Mesendoderm (in vitro differentiated cells): ENCODE results near the gene TENM4.

Experiments used
- DNase-seq: peaks from one replicate; pipeline ENCODE4 v3.0.0; 2013
- H2AK5ac ChIP-seq: 2 replicates; pipeline ENCODE4 v1.6.1; 2013; ENCODE audit warnings: low read length, inconsistent platforms
- H2BK120ac ChIP-seq: 2 replicates; pipeline ENCODE4 v1.6.1; 2013; ENCODE audit warnings: low read depth, mild to moderate bottlenecking, low read length, moderate library complexity, mixed read lengths
- H2BK15ac ChIP-seq: replicated peaks from 2 replicates; pipeline ENCODE4 v1.6.1; 2013; ENCODE audit warnings: low read depth, mild to moderate bottlenecking, moderate library complexity
- H2BK5ac ChIP-seq: 2 replicates; pipeline ENCODE4 v1.6.1; 2013; ENCODE audit warnings: low read length, inconsistent platforms
- H3K18ac ChIP-seq: 2 replicates; pipeline ENCODE4 v1.6.1; 2013; ENCODE audit warnings: mild to moderate bottlenecking, low read length, mixed read lengths
- H3K23ac ChIP-seq: one replicate; pipeline ENCODE4 v1.6.1; 2013; ENCODE audit warnings: low read length
- H3K27ac ChIP-seq: 2 replicates; pipeline ENCODE4 v1.5.1; 2013; ENCODE audit warnings: low read depth, mild to moderate bottlenecking, inconsistent platforms, low read length, moderate library complexity
- H3K27me3 ChIP-seq: 2 replicates; pipeline ENCODE4 v1.6.1; 2013; ENCODE audit warnings: low read length, control low read depth, mild to moderate bottlenecking, inconsistent platforms; ENCODE audit not compliant: insufficient read depth, poor library complexity
- H3K36me3 ChIP-seq: 2 replicates; pipeline ENCODE4 v1.6.1; 2013; ENCODE audit warnings: low read length, inconsistent platforms; ENCODE audit not compliant: control insufficient read depth, insufficient read depth
- H3K4ac ChIP-seq: one replicate; pipeline ENCODE4 v1.6.1; 2013; ENCODE audit warnings: low read depth, mild to moderate bottlenecking, low read length, moderate library complexity
- H3K4me1 ChIP-seq: 2 replicates; pipeline ENCODE4 v1.6.1; 2013; ENCODE audit warnings: low read depth, low read length, inconsistent platforms; ENCODE audit not compliant: control insufficient read depth
- H3K4me2 ChIP-seq: 2 replicates; pipeline ENCODE4 v1.6.1; 2013; ENCODE audit warnings: low read length
- H3K4me3 ChIP-seq: 2 replicates; pipeline ENCODE4 v1.5.1; 2013; ENCODE audit warnings: mild to moderate bottlenecking, low read length
- H3K56ac ChIP-seq: one replicate; pipeline ENCODE4 v1.6.1; 2013; ENCODE audit warnings: low read length
- H3K79me1 ChIP-seq: 2 replicates; pipeline ENCODE4 v1.6.1; 2013; ENCODE audit warnings: low read length, inconsistent platforms
- H3K79me2 ChIP-seq: 2 replicates; pipeline ENCODE4 v1.6.1; 2013; ENCODE audit warnings: mild to moderate bottlenecking, low read length; ENCODE audit not compliant: control insufficient read depth, insufficient read depth
- H3K9ac ChIP-seq: 2 replicates; pipeline ENCODE4 v1.6.1; 2013; ENCODE audit warnings: low read length, inconsistent platforms
- H4K5ac ChIP-seq: one replicate; pipeline ENCODE4 v1.6.1; 2013; ENCODE audit warnings: low read length
- H4K8ac ChIP-seq: one replicate; pipeline ENCODE4 v1.6.1; 2013; ENCODE audit warnings: low read depth, mild to moderate bottlenecking, control low read depth, low read length, moderate library complexity
- WGBS: extraction: QIAGEN DNeasy Blood & Tissue Kit; methylation state at CpG from one replicate; pipeline ENCODE4 v1.1.7; 2013; ENCODE audit warnings: low lambda C conversion rate, missing lambda C conversion rate; ENCODE audit not compliant: insufficient coverage; ENCODE audit errors: extremely low coverage; 5-methylcytosine and 5-hydroxymethylcytosine counted together

TENM4 gene

GRCh38 chr11:79147011-79147410 is 293.8 kb downstream of the TENM4 start:
- Histone ChIP-seq H3K9ac (no peak overlapping the region), H4K8ac (no peak overlapping the region), H3K79me1 (no peaks in the 10 kb centered on the region), H4K5ac (no peak overlapping the region), H3K56ac (no peak overlapping the region), H2BK120ac (no peak overlapping the region), H3K27me3 (no peaks in the 10 kb centered on the region), H3K4me2 (no peak overlapping the region), H2BK15ac (no peak overlapping the region), H2AK5ac (no peak overlapping the region), H3K4me1 (no peaks in the 10 kb centered on the region), H3K27ac (no peak overlapping the region), H3K23ac (no peak overlapping the region), H3K4ac (no peak overlapping the region), H3K36me3 (no peaks in the 10 kb centered on the region), H3K4me3 (no peak overlapping the region), H2BK5ac (no peak overlapping the region), H3K79me2 (no peaks in the 10 kb centered on the region), H3K18ac (no peak overlapping the region)
- WGBS, result no CpG with 5 or more reads among the region's 4 CpGs
- no peak for DNase-seq

- Histone ChIP-seq H3K4ac (no peak overlapping the region), H3K27me3 (no peaks in the 10 kb centered on the region), H2BK120ac (no peak overlapping the region), H3K4me3 (no peak overlapping the region), H4K8ac (no peak overlapping the region), H4K5ac (no peak overlapping the region), H3K4me2 (no peak overlapping the region), H3K9ac (no peak overlapping the region), H2BK5ac (no peak overlapping the region), H3K56ac (no peak overlapping the region), H3K18ac (no peak overlapping the region), H3K79me1 (no peaks in the 10 kb centered on the region), H2BK15ac (no peak overlapping the region), H3K36me3 (no peaks in the 10 kb centered on the region), H3K23ac (no peak overlapping the region), H2AK5ac (no peak overlapping the region), H3K79me2 (no peaks in the 10 kb centered on the region), H3K4me1 (no peaks in the 10 kb centered on the region), H3K27ac (no peak overlapping the region)
- peak; percentile 27 for DNase-seq
- WGBS, result no CpG with 5 or more reads among the region's 4 CpGs
These were observed 300.9 kb downstream of the TENM4 start for GRCh38 chr11:79139900-79140299.

GRCh38 chr11:79129702-79130101 is 311.1 kb downstream of the TENM4 start:
- no peak overlapping the region for H2AK5ac ChIP-seq
- WGBS, result no CpG with 5 or more reads among the region's 4 CpGs
- no peak overlapping the region for H4K5ac ChIP-seq

GRCh38 chr11:79128291-79128690 is 312.5 kb downstream of the TENM4 start:
- H2BK120ac ChIP-seq, result no peak overlapping the region
- H3K4ac ChIP-seq, result no peak overlapping the region
- H3K4me2 ChIP-seq, result no peak overlapping the region
- H3K79me2 ChIP-seq, result no peaks in the 10 kb centered on the region
- WGBS, result no CpG with 5 or more reads among the region's 3 CpGs
- no peak overlapping the region for H3K9ac ChIP-seq
- H3K27ac ChIP-seq, result no peak overlapping the region
- no peak for DNase-seq
- no peaks in the 10 kb centered on the region for H3K79me1 ChIP-seq
- no peak overlapping the region for H4K8ac ChIP-seq
- no peak overlapping the region for H3K18ac ChIP-seq
- H3K36me3 ChIP-seq, result no peaks in the 10 kb centered on the region
- no peak overlapping the region for H2BK15ac ChIP-seq
- no peak overlapping the region for H4K5ac ChIP-seq
- H3K4me1 ChIP-seq, result no peaks in the 10 kb centered on the region
- no peak overlapping the region for H2AK5ac ChIP-seq
- no peak overlapping the region for H3K23ac ChIP-seq
- H3K56ac ChIP-seq, result no peak overlapping the region
- no peak overlapping the region for H3K4me3 ChIP-seq
- H3K27me3 ChIP-seq, result no peaks in the 10 kb centered on the region
- no peak overlapping the region for H2BK5ac ChIP-seq

More at GRCh38 chr11:79129702-79130101, 311.1 kb downstream of the TENM4 start:
- Histone ChIP-seq H3K23ac (no peak overlapping the region), H3K79me2 (no peaks in the 10 kb centered on the region), H3K18ac (no peak overlapping the region), H3K56ac (no peak overlapping the region), H3K4ac (no peak overlapping the region), H2BK120ac (no peak overlapping the region), H3K4me1 (no peaks in the 10 kb centered on the region), H3K27ac (no peak overlapping the region), H2BK5ac (no peak overlapping the region), H3K4me3 (no peak overlapping the region), H3K4me2 (no peak overlapping the region), H3K79me1 (no peaks in the 10 kb centered on the region), H2BK15ac (no peak overlapping the region), H3K27me3 (no peaks in the 10 kb centered on the region), H3K9ac (no peak overlapping the region), H4K8ac (no peak overlapping the region), H3K36me3 (no peaks in the 10 kb centered on the region)
- DNase-seq, result no peak

- no peaks in the 10 kb centered on the region for H3K36me3 ChIP-seq
- H3K27ac ChIP-seq, result no peak overlapping the region
- H2BK120ac ChIP-seq, result no peak overlapping the region
- peaks cover 6% of the 10 kb centered on the region for H3K4me1 ChIP-seq
- H3K56ac ChIP-seq, result no peak overlapping the region
- H4K8ac ChIP-seq, result no peak overlapping the region
- H2BK15ac ChIP-seq, result no peak overlapping the region
- no peaks in the 10 kb centered on the region for H3K79me1 ChIP-seq
- H3K18ac ChIP-seq, result no peak overlapping the region
- no peak overlapping the region for H3K23ac ChIP-seq
- H3K27me3 ChIP-seq, result no peaks in the 10 kb centered on the region
- no peak overlapping the region for H2BK5ac ChIP-seq
- WGBS, result no CpG with 5 or more reads among the region's 3 CpGs
- H4K5ac ChIP-seq, result no peak overlapping the region
- no peak overlapping the region for H2AK5ac ChIP-seq
- no peak overlapping the region for H3K4ac ChIP-seq
- no peak overlapping the region for H3K4me3 ChIP-seq
- H3K4me2 ChIP-seq, result no peak overlapping the region
- no peaks in the 10 kb centered on the region for H3K79me2 ChIP-seq
- H3K9ac ChIP-seq, result no peak overlapping the region
- no peak for DNase-seq
These were observed 318.1 kb downstream of the TENM4 start for GRCh38 chr11:79122759-79123158.

GRCh38 chr11:79121351-79121750 is 319.5 kb downstream of the TENM4 start:
- H2BK120ac ChIP-seq, result no peak overlapping the region
- H3K4ac ChIP-seq, result no peak overlapping the region
- no peak overlapping the region for H3K4me3 ChIP-seq
- no peak overlapping the region for H4K8ac ChIP-seq
- H3K79me2 ChIP-seq, result no peaks in the 10 kb centered on the region
- WGBS, result no CpG with 5 or more reads among the region's 4 CpGs
- H3K36me3 ChIP-seq, result no peaks in the 10 kb centered on the region
- no peak for DNase-seq
- H4K5ac ChIP-seq, result no peak overlapping the region
- no peak overlapping the region for H3K9ac ChIP-seq
- H3K18ac ChIP-seq, result no peak overlapping the region
- H3K23ac ChIP-seq, result no peak overlapping the region
- peaks cover 6% of the 10 kb centered on the region for H3K4me1 ChIP-seq
- no peak overlapping the region for H2AK5ac ChIP-seq
- H3K27me3 ChIP-seq, result no peaks in the 10 kb centered on the region
- no peak overlapping the region for H3K27ac ChIP-seq
- no peaks in the 10 kb centered on the region for H3K79me1 ChIP-seq
- H3K56ac ChIP-seq, result peak overlapping the region; percentile 42
- H3K4me2 ChIP-seq, result no peak overlapping the region
- no peak overlapping the region for H2BK15ac ChIP-seq
- H2BK5ac ChIP-seq, result no peak overlapping the region
